NOMO-1 treated with DMSO at 0.1 percent for 48 hours (cell line): Measurements from ENCODE around the gene OCA2.
"Not testable (repeated sequence)": the region's sequence is repeated elsewhere in the genome, so short reads cannot be mapped to it uniquely, and the experiment has no call there.

Experiments
- DNase-seq: peaks from one replicate; lab custom pipeline; 2025; ENCODE audit not compliant: unreplicated experiment; lab: John Stamatoyannopoulos, UW

The OCA2 gene

DNA sequence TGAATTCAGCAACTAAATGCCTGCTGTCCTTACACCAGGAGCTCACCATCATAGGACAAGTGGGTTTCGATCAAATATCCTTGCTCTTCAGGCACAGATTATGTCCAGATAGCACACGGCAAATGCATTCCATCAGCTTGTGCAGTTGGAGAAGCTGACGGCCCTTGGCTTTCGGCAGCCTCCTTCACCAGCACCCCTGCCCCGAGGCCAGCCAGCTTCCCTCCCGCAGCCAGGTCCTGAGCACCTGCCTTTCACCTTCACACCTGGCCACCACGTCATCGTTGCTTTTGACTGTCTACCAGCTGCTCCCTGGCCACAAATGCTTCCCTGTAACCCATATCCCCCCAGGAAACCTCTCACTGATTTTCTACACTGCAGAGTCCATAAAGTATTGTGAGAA is 355.5 kb downstream of the OCA2 start:
- DNase-seq = no peak

DNA sequence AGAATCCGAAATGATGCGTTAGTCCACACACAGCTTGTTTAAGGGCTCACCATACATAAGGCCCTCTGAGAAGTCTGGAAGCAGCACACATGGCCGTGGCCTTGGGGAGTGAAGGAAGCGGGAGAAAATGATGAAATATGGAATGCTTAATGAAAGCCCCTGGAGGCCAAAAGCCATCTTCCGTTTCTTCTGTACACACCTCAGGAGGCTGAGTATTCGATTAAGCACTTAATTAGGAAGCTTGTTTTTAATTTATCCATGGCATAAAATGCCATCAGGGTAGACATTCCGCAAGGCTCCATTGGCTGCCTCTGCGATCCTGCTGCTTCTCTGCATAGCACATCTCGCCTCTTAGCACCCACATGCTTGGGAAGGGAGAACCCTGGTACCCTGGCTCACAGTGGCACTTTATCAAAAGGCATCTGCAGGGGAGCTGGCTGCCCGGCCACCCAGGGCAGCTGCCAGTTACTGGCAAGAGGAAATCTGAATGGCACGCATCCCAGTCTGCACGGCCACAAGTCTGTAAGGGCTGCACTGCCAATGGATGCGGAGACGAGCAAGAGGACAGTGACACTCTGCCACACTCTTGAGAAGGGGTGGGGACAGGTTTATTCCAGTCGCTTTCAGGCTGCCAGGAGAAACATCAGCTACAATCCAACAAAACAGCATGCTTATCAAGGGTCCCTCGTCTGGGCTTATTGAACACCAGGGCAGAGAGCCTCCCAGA is 356.2 kb downstream of the OCA2 start:
- DNase-seq = no peak

DNA sequence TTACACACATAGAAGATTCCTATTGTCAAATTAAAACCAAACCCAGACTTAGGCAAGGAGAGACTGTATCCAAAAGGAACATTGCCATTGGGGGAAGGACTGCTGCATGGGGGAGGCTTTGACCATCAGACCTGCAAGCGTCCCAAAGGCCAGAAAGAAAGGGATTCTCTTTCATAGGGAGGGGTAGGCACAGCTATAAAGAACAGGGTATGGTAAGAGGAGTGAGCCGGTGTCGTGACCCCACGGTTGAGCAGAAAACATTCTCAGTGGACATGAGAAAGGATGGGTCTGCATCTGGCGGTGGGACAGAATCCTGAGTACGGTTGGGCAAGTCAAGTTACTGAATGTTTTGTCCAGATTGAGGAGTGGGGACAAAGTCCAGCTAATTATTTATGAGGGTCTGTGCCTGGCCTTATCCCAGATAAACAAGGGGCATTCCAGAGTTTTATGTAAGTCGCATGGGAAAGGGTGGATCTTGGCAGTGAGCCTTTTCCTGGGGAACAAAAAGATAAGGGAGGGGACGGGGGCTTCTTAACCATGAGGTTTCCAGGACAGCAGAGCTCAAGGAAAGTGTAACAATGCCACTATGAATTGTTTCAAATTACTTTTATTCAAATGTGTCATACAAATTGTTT is 357.8 kb downstream of the OCA2 start:
- DNase-seq = no peak

DNA sequence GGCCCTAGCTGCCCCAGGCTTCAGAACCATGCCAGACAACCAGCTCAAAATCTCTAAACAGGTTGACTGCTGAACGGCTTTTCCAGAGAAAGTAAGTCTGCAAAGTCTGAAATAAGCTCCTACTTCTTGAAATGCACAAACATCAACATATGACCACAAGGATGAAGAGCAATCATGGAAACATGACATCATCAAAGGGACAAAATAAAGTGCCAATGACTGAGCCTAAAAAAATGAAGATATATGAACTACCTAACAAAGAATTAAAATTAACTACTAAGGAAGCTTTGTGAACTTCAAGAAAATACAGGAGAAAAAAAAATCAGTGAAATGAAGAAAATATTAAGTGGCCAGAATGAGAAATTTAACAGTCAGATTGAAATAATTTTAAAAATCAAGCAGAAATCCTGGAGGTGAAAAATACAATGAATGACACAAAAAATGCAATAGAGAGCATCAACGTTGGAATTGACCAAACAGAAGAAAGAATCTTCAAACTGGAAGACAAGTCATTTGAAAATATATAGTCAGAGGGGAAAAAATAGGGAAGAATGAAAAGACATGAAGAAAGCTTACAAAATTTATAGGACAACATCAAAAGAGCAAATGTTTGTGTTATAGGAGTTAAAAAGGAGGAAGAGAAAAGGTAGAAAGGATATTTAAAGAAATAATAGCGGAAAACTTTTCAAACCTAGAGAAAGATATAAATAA is 364.2 kb downstream of the OCA2 start:
- no peak for DNase-seq

DNA sequence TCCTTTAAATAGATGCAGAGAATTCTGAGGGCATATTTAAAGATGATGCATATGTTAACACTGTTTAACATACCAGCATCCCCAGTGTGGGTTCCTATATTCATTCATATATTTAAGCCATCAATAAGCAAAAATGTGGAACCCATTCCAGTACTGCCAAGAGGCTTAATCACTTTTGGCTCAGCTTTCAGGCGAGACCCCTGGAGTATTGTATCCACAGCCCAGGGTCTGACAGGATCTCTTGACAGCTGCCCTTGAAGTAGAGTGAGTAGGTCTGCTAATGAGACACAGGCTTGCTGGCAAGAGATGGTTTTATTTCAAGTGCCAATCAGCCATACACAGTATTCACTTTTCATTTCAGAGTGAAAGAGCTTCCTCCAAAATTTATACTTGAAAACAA is 367.3 kb downstream of the OCA2 start:
- DNase-seq = no peak

DNA sequence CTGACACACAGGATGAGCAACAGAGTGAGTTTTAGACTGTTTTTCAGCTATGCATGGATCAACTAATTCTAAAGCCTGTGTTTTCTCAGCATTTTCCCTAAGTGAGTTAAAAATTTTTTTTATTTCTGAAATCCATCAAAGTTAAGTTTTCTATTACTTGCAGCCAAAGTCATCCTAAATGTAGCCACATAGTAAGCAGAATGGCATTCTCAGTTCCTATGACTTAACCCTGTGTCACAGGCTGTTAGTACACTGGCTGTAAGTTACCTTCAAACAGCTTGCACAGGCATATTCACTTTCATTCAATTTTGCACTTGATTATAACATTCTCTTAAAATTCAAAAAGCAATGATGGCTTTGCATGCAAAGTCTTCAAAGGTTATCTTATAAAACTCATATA is 368.2 kb downstream of the OCA2 start:
- DNase-seq = no peak

DNA sequence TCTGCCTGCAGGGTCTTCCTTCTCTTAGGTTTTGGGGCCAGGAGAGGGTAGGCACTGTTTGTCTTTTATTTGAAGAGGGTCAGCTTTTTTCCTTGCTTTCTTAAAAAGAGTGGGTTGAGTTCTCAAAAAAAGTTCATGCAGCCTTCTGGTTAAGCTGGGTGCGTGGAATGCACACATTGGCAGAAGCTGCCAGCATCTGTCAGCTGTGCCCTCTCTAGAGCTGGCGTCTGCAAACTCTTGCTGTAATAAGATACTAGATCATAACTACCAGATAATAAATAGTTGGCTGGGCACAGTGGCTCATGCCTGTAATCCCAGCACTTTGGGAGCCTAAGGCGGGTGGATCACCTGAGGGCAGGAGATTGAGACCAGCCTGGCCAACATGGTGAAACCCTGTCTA is 373.4 kb downstream of the OCA2 start:
- no peak for DNase-seq

DNA sequence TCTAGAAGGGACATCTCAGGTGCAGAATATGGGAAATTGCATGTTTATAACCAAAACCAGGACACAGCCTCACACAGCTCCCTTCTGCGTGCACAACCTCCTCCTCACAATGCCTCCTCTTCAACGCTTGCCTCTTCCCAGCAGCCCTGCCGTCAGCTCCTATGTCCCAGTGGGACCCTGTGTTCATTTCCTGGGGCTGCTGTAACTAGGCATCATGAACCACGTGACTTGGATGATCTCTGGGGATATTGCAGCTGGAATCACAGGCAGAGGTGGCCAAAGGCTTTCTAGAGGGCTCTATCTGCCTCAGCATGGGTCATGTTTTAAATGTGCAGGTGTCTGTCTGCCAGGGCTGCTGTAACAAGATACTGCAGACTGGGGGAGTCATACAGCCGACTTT is 375.3 kb downstream of the OCA2 start:
- DNase-seq = no peak

DNA sequence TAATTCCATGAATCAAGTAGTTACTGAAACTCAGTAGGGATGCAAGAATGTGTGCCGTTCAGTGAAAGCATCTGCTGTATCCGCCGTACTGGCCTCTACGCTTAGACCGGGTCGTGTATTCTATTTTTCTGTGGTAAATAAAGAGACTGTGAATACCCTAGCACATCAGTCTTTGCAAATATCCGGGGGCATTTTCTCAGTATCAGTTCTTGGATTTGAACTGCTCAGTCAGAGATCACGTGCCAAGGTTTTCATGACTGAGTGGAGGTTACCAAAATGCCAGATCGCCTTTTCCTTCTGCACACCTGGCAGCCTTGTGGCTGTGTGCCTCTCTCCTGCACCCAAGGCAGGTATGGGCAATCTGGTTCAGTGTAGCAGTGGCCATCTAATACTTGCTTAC is 377.0 kb downstream of the OCA2 start:
- no peak for DNase-seq

DNA sequence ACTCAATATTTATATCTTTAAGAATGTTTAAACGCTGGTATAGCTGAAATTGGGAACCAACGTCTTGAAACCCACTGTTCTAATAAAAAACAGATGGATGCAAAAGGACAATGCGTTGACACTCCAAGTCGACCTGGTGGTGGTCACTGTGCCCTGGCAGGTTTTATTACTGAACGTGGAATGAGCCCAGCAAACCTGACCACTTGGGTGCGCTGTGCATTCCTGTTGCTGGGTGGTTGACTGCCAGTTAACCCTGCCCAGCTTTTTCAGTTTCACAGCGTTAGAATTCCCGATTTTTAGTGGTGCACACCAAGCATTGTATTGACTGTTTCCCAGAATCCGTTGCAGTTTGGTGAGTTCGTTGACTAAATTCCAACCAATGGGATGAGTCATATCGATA is 384.4 kb downstream of the OCA2 start:
- DNase-seq = no peak

DNA sequence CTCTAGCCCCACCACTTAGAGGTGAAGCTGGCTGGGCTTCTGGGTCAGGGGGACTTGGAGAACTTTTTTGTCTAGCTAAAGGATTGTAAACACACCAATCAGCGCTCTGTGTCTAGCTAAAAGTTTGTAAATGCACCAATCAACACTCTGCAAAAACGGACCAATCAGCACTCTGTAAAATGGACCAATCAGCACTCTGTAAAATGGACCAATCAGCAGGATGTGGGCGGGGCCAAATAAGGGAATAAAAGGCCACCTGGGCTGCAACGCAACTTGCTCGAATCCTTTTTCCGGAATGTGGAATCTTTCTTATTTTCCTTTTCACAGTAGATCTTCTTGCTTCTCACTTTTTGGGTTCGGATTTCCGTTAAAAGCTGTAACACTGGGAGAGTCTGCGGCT is 385.3 kb downstream of the OCA2 start:
- DNase-seq = not testable (repeated sequence)

DNA sequence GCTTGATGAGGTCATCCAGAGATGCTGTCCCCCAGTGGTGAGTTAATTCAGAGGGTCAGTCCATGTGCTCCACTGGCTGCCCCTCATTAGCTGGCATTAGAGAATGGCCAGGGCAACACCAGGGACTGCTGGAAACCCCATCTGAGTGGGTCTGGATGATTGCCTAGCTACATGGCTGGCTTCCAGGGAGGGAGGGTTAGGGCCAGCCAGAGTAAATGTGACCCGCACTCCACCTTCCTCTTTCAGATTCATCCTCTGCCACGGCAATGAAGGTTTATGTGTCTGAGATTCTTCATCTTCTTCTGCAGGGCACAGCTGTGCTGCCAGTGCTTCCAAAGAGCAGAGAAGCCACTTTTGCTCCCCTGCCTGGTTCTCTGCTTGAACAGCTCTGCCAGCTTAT is 391.9 kb downstream of the OCA2 start:
- DNase-seq = no peak

DNA sequence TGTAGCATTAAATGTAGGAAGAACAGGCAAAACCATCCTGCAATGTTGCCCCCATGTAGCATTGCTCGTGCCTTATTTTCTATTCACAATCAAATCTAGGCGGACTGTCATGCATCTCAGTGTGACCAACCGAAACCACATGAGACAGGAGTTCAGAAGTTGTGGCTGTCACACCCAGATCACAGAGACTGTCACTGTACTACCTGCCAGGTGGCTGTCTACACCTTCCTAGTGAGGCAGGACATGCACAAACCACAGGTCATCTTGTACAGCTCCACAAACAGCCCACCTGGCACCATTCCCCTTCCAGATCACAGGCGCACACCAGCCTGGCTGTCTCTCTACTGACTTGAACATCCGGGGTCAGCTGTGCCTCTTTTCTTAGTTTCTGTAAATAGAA is 392.8 kb downstream of the OCA2 start:
- DNase-seq = no peak

DNA sequence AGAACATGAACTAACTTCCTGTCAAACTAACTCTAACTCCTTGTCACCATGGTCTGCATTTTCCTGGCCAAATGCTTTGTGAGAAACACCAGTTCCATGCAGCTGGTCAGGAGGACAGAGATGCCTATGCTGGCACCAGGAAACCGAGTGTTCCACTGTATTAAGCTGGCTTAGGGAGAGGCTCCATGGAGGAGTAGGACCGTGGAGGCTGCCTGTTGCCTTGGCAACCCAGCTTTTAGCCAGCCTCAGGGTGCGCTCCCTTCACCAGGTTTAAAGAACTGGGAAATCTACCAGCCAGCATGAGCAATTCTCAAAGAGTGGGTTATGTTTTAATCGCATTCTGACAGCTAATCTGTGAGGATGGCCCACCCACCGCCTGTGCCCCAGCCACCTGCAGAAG is 394.1 kb downstream of the OCA2 start:
- DNase-seq = no peak
